EL (cell line): ENCODE measurements around the gene LLGL2.
"Not testable (repeated sequence)": the region's sequence is repeated elsewhere in the genome, so short reads cannot be mapped to it uniquely, and the experiment has no call there.

Experiments used
- DNase-seq: peaks from one replicate; pipeline ENCODE4 v3.0.0-alpha.2; 2016

The LLGL2 gene

DNA sequence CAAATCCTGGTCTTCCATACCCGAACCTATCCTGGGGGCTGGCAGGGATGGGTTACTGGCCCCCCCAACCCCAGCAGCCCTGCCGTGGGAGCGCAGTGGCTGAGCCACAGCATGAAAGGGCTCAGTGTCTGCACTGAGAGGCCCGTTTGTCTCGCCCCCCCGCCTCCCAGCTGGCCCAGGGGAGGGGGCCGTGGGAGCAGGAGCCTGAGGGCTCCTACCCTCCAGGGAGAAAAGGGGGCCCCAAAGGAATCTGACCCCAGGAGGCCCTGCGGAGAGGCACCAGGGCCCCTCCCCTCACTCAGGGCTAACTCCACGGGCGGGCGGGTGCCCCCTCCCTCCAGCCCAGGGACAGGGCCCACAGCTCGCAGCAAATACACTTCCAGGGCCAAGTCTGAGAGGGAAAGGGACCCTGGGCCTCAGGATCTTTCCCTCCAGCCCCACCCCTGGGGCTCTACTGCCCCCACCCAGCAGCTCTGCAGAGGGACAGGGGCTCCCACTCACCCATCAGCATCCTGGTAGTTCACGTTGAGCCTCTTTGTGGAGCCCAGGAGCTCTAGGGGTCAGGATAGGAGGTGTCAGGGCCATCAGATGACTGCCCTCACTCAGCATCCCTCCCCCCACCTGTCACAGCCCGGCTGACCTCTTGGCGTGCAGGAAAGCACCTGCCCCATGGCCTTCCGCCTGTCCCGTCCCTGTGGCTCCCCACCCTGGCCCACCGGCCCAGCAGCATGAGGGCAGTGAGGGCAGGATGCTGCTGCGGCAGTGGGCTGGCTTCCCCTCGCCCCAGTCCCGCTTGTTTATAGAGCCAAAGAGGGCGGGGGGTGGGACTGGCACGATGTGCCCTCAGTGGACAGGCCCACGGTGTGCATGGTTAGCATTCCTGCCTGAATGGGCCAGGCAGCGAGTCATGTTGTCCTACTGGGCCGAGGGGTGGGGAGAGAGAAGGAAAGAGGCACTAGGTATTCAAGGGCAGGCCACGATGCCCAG, 17.5 kb upstream of the LLGL2 start:
- peak; percentile 26 for DNase-seq

DNA sequence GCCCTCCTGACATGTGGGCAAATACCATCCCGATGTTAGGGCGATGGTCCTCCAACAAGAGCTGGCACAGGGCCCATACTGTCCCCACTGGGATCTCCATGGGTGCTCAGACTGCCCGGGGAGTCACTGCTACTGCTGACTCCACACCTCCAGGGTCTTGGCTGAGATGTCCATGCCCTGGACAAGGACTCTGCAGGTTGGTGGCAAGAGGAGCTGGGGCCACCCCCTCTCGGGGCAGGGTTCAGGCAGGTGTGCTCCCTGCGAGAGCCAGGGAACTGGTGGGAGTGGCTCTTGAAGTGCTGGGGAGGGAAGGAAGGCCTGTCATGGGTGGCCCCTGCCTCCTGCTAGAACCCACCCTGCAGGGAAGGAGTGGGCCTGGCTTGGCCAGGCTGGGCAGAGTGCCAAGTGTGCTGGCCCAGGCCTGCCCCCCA, 16.6 kb upstream of the LLGL2 start:
- no peak for DNase-seq

DNA sequence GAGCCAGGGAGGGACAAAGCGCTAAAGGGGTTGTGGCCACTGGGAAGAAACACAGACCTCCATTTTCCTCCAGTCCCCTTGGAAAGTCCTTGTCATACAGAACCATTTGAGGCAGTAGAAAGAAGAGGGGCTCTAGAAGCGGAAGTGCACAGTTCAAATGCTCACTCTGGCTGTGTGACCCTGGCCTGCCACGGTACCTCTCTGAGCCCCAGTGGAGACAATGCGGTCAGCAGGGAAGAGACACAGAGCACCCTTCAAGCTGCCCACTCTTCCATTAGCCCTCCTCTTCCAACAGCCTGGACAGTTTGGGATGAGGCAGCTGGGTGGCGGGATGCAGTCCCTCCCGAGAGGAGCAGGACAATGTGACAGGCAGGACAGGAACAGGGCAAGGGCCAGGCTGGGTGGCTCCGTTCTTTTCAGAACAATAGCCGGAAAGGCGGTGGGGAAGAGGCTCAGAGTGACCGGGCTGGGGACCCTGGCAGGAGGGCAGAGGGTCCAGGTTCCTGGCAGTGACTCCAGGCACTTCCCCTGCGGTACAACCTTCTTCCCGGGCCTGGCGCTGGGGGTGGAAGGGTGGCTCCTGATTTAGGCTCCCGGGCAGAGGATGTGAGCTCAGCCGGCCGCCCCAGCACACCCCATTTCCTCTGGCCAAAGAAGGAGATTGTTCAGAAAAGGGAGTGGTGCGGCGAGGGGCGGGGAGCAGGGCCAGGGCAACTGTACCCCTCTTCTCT, 15.8 kb upstream of the LLGL2 start:
- DNase-seq: no peak

DNA sequence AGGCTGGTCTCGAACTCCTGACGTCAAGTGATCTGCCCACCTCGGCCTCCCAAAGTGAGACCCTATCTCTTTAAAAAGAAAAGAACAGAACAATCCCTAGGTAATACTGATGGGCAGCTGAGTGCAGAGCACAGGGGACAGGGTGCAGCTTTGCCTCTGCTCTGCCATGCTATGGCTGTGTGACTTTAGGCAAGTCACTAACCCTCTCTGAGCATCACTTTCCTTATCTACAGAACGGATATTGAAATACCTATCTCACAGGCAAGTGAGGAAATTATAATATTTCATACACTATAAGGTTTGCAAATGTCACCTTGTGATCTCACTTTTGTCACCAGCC, 14.3 kb upstream of the LLGL2 start:
- DNase-seq: no peak

DNA sequence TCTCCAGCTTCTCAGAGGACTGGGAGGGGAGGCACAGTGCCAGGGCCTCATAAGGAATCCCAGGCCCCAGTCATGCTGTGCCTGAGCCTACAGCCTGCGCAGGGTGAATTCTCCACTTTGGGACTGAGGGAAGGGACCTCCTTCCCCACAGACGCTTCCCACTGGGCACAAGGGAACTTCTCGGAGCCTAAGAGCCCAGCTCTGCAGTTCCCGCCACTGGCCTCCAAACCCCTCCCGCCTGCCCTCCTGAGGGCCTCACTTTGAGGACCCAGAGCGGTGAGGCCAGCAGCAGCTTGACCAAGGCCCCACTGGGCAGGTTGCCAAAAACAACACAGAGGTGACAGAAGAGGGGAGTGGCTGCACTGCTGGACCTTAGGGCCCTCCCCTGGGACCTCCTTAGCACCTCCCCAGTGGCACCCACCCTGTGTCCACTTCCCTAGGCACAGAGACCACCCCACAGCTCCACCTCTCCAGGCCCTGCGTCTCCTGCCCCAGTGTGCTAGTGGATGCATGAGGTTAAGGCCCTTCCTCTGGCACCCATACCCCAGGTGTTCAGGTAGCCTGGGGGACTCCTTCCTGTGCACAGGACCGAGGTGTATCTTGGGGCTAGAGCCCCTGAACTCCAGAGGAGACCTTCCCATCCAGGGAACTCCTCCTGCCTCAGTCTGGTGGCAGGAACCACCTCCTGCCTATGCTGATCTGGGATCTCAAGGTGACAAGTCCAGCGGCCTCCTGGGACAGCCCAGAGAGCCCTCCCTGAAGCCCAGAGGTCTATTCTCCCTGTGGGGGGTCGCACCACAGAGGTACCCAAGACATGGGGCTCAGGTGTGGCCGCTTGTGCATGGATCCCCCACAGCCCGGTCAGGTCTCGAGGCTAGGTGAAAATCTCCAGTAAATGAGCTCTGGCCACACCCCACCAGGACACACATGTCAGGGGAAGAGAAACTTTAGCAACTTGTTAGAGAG, 13.6 kb upstream of the LLGL2 start:
- DNase-seq: peak; percentile 29

DNA sequence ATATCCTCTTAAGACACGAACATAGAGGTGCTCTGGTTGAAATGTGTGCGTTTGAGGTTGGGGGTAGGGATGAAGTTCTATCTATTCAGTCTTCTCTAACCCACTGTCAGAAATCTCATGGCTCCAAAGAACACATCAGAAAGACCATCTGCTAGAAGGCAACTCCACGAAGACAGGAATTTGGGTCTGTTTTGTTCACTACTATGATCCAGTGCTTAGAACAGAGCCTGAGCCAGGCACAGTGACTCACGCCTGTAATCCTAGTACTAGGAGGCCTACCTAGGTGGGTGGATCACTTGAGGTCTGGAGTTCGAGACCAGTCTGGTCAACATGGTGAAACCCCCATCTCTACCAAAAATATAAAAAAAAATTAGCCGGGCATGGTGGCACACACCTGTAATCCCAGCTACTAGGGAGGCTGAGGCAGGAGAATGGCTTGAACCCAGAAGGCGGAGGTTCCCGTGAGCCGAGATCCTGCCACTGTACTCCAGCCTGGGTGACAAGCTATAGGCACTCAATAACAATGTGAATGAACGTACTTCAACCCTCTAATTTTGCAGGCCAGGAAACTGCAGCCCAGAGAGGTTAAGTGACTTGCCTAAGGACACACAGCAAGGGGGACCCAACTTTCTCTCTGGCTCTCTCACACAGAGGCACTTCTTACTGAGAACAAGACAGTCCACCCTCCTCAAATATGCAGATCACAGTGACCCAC, 12.4 kb upstream of the LLGL2 start:
- DNase-seq: peak; percentile 28

DNA sequence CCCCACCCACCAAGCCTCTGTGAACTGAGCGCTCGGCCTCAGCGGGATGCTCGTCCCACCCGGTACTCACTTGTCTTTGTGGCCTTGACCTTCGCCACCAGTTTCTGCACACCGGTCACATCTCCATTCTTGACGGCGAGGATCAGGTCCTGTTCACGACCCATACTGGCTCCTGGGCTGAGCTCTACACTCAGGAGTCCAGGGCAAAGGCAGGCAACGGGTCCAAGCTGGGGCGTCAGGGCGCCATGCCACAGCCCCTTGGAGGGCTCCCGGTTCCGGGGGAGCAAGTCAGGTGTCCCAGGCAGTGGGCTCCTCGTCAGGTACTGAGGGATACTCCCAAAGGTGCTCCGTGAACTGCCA, 11.9 kb upstream of the LLGL2 start:
- no peak for DNase-seq

DNA sequence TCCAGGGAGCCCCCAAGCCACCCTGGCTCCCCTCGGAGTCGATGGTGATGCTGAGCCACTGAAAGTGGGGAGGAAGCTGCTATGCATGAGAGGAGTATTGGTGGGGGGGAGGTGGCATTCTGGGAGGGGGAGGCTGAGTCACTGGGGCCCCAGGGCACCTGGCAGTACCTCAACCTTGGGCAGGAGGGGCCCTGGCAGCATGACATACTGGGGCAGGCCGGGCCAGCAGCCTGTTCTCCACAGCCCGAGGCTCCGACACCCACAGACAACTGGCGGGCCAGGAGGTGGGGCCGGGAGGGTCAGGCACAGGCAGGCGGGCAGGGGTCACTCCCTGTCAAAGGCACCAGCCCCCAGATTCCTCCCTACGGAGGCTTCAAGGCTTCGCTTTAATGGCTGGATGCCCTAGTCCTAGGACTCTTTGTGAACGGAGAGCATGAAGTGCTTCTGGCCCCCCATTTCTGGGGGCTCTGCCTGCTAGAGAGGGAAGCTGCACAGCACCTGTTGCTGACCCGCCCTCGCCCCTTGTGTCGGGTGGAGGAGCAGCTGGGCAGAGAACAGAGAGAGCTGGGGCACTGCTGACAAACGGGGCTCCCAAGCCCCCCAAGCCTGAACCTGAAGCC, 11.1 kb upstream of the LLGL2 start:
- peak; percentile 66 for DNase-seq

DNA sequence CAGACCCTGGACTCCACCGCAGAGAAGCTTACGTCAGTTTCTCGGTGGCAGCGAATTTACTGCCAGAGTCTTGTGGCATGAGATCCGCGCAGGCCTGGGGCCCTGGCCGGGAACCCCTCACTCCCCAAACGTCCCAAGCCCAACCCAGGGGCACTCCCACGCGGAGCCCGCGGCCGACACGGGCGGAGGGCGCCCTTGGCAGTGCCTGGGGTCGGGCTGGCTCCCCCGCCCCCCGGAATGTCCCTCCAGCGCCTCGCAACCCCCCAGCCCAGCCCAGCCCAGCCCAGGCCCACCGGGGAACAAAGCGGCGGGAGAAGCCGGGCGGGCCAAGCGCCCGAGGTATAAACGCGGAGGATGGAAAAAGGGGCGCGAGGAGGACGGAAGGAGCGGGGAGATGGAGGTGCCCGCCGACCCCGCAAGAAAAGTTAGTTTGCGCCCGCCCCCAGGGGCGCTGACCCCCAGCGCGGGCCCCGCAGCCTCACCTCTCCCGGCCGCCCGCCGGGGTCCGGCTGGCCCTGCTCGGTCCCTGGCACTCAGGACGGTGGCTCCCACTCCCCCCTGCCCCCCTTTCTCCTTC, 10.5 kb upstream of the LLGL2 start:
- DNase-seq: peak; percentile 42

DNA sequence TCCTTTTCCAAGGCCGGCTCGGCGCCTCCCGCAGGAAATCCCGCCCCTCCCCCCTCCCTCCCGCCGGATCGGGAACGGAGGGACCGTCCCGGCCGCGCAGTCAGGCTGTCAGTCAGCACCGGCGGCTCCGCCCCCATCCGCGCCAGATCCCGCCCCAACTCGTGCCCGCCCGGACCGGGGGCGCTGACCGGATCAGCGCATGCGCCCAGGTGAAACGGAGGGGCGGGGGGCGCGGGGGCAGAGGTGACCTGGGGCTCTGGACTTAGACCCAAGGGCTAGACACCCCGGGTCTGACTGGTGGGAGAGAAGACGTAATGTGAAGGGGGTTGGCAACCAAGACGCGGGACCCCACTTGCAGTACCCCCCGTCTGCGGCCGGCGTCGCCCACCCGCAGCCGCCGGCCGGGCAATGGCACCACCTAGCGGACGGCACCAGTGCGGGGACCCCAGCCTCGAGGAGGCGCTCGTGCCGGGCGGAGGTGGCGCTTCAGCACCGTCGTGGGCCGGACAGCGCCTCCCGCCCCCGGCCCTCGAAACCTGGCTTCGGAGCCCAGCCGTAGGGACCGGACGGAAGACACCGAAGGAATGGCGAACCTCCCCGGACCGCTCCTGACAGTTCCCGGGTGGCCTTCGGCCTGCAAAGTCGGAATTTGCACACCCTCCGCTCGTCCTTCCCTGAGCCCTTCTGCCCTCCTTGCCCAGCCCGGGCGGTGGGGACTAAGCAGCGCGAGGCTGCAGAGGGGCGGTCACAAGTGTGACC, 9.8 kb upstream of the LLGL2 start, which contains the start of gene CASKIN2:
Gene CASKIN2, minus strand, starts transcription at position 42 of the 759 bp plus-strand sequence. CDS start 1,733 bp downstream, outside the sequence.
- peak; percentile 92 for DNase-seq

DNA sequence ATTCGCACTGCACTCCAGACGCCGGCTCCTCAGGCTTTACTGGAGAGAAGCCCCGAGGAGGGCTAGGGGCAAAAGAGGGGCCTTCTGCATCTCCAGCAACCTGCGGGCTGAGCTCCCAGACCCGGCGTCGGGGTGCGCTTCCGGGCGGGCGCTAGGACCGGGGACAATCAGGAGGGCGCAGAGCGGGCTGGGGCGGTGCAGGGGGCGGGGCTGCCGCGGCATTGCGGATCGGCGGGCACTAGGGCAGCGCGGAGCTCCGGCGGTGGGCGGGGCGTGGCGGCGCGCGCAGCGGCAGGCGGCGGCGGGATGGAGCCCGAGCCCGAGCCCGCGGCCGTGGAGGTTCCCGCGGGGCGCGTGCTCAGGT, 9.3 kb upstream of the LLGL2 start, which contains the start of gene TSEN54:
Gene TSEN54, plus strand, starts transcription at position 274 of the 364 bp plus-strand sequence. Its CDS starts 33 bp downstream, at position 307.
- DNase-seq: peak; percentile 91

DNA sequence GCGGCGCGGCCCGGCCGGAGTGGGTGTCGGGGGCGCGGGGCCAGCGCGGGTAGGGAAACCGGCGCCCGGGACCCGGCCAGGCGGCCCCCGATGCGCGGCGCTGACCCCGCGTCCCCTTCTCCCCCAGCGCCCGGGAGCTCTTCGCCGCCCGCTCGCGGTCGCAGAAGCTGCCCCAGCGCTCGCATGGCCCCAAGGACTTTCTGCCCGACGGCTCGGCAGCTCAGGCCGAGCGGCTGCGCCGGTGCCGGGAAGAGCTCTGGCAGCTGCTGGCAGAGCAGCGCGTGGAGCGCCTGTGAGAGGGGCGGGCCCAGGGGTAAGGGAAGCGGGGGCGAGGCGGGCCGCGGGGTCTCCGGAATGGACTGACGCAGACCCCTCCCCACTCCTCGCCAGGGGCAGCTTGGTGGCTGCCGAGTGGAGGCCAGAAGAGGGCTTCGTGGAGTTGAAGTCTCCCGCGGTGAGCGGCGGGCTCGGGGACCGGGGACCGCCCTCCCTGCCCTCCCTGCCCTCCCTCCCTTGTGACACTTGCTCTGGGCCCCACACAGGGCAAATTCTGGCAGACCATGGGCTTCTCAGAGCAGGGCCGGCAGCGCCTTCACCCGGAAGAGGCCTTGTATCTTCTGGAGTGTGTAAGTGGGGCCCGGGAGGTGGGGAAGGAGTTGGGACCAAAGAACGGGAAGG, 8.7 kb upstream of the LLGL2 start:
- peak; percentile 39 for DNase-seq

DNA sequence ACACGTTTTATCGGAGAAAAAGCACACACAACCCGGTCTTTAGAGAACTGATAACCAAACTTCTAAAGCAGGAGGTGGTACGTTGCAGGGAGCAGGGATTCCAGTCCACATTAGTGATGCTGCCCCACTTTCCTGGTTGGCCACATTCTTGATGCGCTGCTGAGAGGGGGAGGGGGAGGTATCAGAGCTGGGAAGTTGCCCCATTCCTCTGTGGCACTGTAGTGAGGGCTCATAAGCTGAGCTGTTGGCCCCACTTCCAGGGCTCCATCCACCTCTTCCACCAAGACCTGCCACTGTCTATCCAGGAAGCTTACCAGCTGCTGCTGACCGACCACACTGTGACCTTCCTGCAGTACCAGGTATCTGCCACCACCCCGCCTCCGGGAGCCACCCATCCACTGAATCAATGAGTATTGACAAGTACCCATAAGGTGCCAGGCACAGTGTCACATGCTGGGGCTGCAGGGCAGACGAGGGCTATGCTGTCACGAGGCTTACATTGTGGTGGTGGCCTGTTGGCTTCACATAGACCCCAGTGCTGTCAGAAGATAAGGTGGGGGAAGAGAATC, 8.1 kb upstream of the LLGL2 start:
- DNase-seq: no peak

DNA sequence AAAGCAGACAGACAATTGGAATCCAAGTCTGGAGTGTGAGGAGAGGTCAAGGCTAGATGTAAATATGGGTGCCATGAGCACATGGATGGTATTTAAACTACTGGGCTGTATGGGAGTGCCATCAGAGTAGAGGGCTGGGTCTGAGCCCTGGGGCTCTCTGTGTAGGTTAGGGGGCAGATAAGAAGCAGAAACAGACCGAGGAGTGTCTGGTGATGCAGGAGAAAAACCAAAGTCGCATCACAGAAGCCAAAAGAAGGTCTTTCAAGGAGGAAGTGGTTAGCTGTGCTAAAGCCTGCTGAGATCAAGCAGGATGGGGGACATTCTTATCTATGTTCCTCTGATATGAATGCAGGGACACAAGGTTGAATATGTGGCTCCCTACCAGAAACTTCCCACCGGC, 7.3 kb upstream of the LLGL2 start:
- DNase-seq: no peak

DNA sequence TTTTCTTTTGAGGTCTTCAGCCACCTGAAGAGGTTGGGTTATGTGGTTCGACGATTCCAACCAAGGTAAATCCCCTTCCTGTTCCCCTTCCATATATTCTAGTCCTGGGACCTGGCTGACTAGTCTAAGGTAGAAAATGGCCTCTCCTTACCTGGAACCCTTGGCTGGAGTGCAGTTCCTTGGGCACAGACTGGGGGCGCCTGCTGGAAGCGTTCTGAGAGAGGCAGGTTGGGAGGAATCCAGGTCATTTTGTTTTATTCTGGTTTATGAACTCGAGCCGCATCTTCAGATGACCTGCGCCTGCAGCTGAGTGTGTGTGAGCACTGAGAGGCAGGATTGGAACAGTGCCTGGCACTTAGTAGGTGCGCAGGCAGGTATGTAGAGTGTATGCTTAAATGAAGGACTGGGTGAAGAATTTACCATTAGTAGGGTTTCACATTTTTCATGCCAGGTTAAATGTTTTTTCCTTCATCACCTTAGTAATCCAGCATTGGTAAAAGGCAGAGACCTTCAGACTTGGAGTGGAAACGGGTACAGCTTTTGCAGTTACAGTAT, 6.4 kb upstream of the LLGL2 start:
- no peak for DNase-seq

DNA sequence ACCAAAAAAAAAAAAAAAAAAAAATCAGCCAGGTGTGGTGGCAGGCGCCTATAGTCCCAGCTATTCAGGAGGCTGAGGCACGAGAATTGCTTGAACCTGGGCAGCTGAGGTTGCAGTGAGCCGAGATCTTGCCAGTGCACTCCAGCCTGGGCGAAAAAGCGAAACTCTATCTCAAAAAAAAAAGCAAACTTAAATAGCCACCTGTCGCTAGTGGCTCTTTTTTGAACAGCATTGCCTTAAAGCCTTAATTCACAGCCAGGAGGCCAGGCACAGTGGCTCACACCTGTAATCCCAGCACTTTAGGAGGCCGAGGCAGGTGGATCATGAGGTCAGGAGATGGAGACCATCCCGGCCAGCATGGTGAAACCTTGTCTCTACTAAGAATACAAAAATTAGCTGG, 5.1 kb upstream of the LLGL2 start:
- not testable (repeated sequence) for DNase-seq

DNA sequence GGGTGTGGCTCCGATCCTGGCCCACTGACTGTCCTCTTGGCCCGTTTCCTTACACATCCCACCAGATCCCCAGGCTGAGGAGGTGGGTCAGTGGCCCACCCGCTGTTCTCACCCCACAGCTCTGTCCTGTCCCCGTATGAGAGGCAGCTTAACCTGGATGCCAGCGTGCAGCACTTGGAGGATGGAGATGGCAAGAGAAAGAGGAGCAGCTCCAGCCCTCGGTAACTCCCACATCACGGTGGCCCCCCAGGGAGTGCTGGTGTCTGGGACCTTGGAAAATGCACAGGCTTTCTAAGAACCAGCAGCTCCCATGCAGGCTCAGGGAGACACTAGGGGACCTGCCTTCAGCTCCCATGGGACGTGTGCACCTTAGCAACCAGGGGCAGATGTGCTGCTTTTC, 4.2 kb upstream of the LLGL2 start:
- no peak for DNase-seq

DNA sequence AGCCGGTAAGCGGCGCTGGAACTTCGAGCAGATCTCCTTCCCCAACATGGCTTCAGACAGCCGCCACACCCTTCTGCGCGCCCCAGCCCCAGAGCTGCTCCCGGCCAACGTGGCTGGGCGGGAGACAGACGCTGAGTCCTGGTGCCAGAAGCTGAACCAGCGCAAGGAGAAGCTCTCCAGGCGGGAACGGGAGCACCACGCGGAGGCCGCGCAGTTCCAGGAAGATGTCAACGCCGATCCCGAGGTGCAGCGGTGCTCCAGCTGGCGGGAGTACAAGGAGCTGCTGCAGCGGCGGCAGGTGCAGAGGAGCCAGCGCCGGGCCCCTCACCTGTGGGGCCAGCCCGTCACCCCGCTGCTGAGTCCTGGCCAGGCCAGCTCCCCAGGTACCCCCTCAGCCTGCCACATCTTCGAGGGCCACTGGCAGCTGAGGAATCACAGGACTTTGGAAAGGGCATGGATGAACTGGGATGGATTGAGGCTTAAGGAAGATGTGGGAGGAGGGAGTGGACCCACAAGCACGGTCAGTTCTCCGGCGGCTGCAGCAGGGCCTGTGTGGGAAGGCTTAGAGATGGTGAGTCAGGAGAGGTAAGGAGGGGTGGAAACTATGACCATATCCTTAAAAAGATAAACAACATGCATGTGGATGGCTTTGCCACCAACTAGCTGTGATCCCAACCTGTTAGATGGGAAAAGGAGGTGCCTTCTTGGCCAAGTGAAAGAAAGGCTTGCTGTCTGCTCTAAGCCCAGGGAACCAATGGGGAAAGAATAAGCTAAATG, 3.4 kb upstream of the LLGL2 start:
- DNase-seq: no peak
